Activated CD4-positive, alpha-beta T cell treated with anti-CD3 and anti-CD28 coated beads for 36 hours (primary cell): Measurements from ENCODE around the gene DOC2B. TPM values are rescaled to one million over a fixed set of nuclear protein-coding genes. Genes with fewer than 3 reads are reported as not detected.
A peak's percentile ranks its signal among the peaks of the same experiment; 100 is the strongest.

Experiments
- ATAC-seq: fragments of 200-7000 bp; cut with Tn5 transposase; one replicate; pipeline ENCODE4 v1.10.0; 2021; ENCODE audit warnings: mild to moderate bottlenecking, moderate library complexity
- CTCF ChIA-PET: fragments of 350-600 bp; sonication (Branson Sonifier 250); formaldehyde crosslinking; loops from one replicate; lab custom pipeline; 2021; ENCODE audit warnings: antibody characterized with exemption; lab: Charles Lee
- POLR2A ChIA-PET: fragments of 350-600 bp; sonication (Branson Sonifier 250); formaldehyde crosslinking; loops from one replicate; lab custom pipeline; 2021; ENCODE audit warnings: antibody characterized with exemption, inconsistent platforms; lab: Charles Lee
- DNase-seq: peaks from one replicate; pipeline ENCODE4 v3.0.0-alpha.2; 2020
- H3K27ac Mint-ChIP-seq: one replicate; pipeline ENCODE4 v1.8.0; 2021; ENCODE audit warnings: mixed read lengths
- H3K27me3 Mint-ChIP-seq: one replicate; pipeline ENCODE4 v1.8.0; 2021; ENCODE audit warnings: mixed read lengths
- H3K36me3 Mint-ChIP-seq: one replicate; pipeline ENCODE4 v1.8.0; 2021; ENCODE audit warnings: low read depth, mixed read lengths
- H3K4me1 Mint-ChIP-seq: one replicate; pipeline ENCODE4 v1.8.0; 2021; ENCODE audit warnings: mixed read lengths
- H3K4me3 Mint-ChIP-seq: one replicate; pipeline ENCODE4 v1.8.0; 2021; ENCODE audit warnings: mild to moderate bottlenecking, moderate library complexity, mixed read lengths
- H3K9me3 Mint-ChIP-seq: one replicate; pipeline ENCODE4 v1.8.0; 2021; ENCODE audit warnings: low read depth, mixed read lengths
- intact Hi-C, 2 experiments: fragments of 100-400 bp; cut with DNase I in 1 of 2; cut with micrococcal nuclease in 1 of 2; formaldehyde crosslinking; loops; one replicate each; pipeline versions ENCODE4 v1.14.2 to v1.15.1; 2022 to 2024; cut with DNase I, micrococcal nuclease
- total RNA-seq, 2 experiments: library from RNA; stranded (reverse); gene quantifications; one replicate each; pipeline ENCODE4 v1.2.3, GENCODE V29; 2021

Gene DOC2B
- total RNA-seq, 2 experiments from 2014 or later: 0.04 to 0.27 TPM

GRCh38 chr17:182050-182751 lies 751 bp upstream of the DOC2B start:
- CTCF ChIA-PET: no interaction called here

GRCh38 chr17:180381-181244 lies 837 bp downstream of the DOC2B start:
- Mint-ChIP-seq H3K9me3 (no peaks in the 10 kb centered on the region), H3K27ac (no peak overlapping the region), H3K4me1 (peaks cover 2% of the 10 kb centered on the region), H3K4me3 (no peak overlapping the region), H3K27me3 (peaks cover 31% of the 10 kb centered on the region), H3K36me3 (no peaks in the 10 kb centered on the region)
- ChIA-PET CTCF (no interaction called here), POLR2A (no interaction called here)
- ATAC-seq: no peak
- DNase-seq: no peak
- intact Hi-C loops: no loop called here

More at GRCh38 chr17:182050-182751, 751 bp upstream of the DOC2B start:
- intact Hi-C loops: no loop called here
- no peak for DNase-seq
- Mint-ChIP-seq H3K9me3 (no peaks in the 10 kb centered on the region), H3K27ac (no peak overlapping the region), H3K4me1 (peaks cover 4% of the 10 kb centered on the region), H3K4me3 (peak overlapping the region; percentile 22), H3K27me3 (peaks cover 31% of the 10 kb centered on the region), H3K36me3 (no peaks in the 10 kb centered on the region)
- no peak for ATAC-seq
- POLR2A ChIA-PET: no interaction called here

- no peak for ATAC-seq
- POLR2A ChIA-PET: no interaction called here
- intact Hi-C loops: no loop called here
- Mint-ChIP-seq H3K4me3 (no peak overlapping the region), H3K27me3 (peaks cover 31% of the 10 kb centered on the region), H3K27ac (no peak overlapping the region), H3K36me3 (no peaks in the 10 kb centered on the region), H3K4me1 (no peaks in the 10 kb centered on the region), H3K9me3 (no peaks in the 10 kb centered on the region)
- CTCF ChIA-PET: no interaction called here
- no peak for DNase-seq
Measured at GRCh38 chr17:179781-180380, 1.6 kb downstream of the DOC2B start.

- ATAC-seq (no peak), DNase-seq (no peak)
- Mint-ChIP-seq H3K4me1 (no peaks in the 10 kb centered on the region), H3K4me3 (no peak overlapping the region), H3K27ac (no peak overlapping the region), H3K36me3 (no peaks in the 10 kb centered on the region), H3K9me3 (no peaks in the 10 kb centered on the region), H3K27me3 (peaks cover 30% of the 10 kb centered on the region)
- POLR2A ChIA-PET: no interaction called here
- intact Hi-C loops: no loop called here
- CTCF ChIA-PET: no interaction called here
Measured at GRCh38 chr17:179066-179432, 2.4 kb downstream of the DOC2B start.

- ATAC-seq (no peak), DNase-seq (no peak)
- CTCF ChIA-PET: no interaction called here
- Mint-ChIP-seq H3K9me3 (no peaks in the 10 kb centered on the region), H3K4me1 (no peaks in the 10 kb centered on the region), H3K4me3 (no peak overlapping the region), H3K27ac (no peak overlapping the region), H3K27me3 (peaks cover 28% of the 10 kb centered on the region), H3K36me3 (no peaks in the 10 kb centered on the region)
- POLR2A ChIA-PET: no interaction called here
- intact Hi-C loops: no loop called here
Measured at GRCh38 chr17:178292-179065, 3.0 kb downstream of the DOC2B start.

GRCh38 chr17:177762-178161 lies 3.7 kb downstream of the DOC2B start:
- no peak for ATAC-seq
- CTCF ChIA-PET: no interaction called here

GRCh38 chr17:177155-177554 lies 4.3 kb downstream of the DOC2B start:
- peaks cover 17% of the 10 kb centered on the region for H3K27me3 Mint-ChIP-seq
- H3K9me3 Mint-ChIP-seq: no peaks in the 10 kb centered on the region
- CTCF ChIA-PET: no interaction called here
- ATAC-seq: no peak
- no peaks in the 10 kb centered on the region for H3K4me1 Mint-ChIP-seq
- no peak for DNase-seq
- H3K4me3 Mint-ChIP-seq: no peak overlapping the region
- H3K27ac Mint-ChIP-seq: no peak overlapping the region
- no peaks in the 10 kb centered on the region for H3K36me3 Mint-ChIP-seq
- intact Hi-C loops: no loop called here
- POLR2A ChIA-PET: no interaction called here

More at GRCh38 chr17:177762-178161, 3.7 kb downstream of the DOC2B start:
- Mint-ChIP-seq H3K9me3 (no peaks in the 10 kb centered on the region), H3K36me3 (no peaks in the 10 kb centered on the region), H3K27ac (no peak overlapping the region), H3K4me1 (no peaks in the 10 kb centered on the region), H3K4me3 (no peak overlapping the region), H3K27me3 (peaks cover 22% of the 10 kb centered on the region)
- no peak for DNase-seq
- intact Hi-C loops: no loop called here
- POLR2A ChIA-PET: no interaction called here

GRCh38 chr17:173166-173911 lies 8.1 kb downstream of the DOC2B start:
- intact Hi-C loops: no loop called here
- H3K4me3 Mint-ChIP-seq: no peak overlapping the region
- H3K4me1 Mint-ChIP-seq: no peaks in the 10 kb centered on the region
- H3K27ac Mint-ChIP-seq: no peak overlapping the region
- POLR2A ChIA-PET: no interaction called here
- ATAC-seq: no peak
- H3K27me3 Mint-ChIP-seq: peaks cover 8% of the 10 kb centered on the region
- CTCF ChIA-PET: interaction anchor here (0.6 kb wide), 1 partner anchor 342 kb away, joined by 3 read pairs; no protein-coding TSS in a partner anchor
- no peak for DNase-seq
- no peaks in the 10 kb centered on the region for H3K9me3 Mint-ChIP-seq
- no peaks in the 10 kb centered on the region for H3K36me3 Mint-ChIP-seq

- Mint-ChIP-seq H3K4me1 (no peaks in the 10 kb centered on the region), H3K27ac (no peak overlapping the region), H3K27me3 (peaks cover 3% of the 10 kb centered on the region), H3K4me3 (no peak overlapping the region), H3K9me3 (no peaks in the 10 kb centered on the region), H3K36me3 (no peaks in the 10 kb centered on the region)
- POLR2A ChIA-PET: no interaction called here
- no peak for DNase-seq
- no peak for ATAC-seq
- CTCF ChIA-PET: no interaction called here
- intact Hi-C loops: no loop called here
Measured at GRCh38 chr17:172401-172800, 9.0 kb downstream of the DOC2B start.

GRCh38 chr17:171871-172270 lies 9.6 kb downstream of the DOC2B start:
- Mint-ChIP-seq H3K27me3 (peaks cover 3% of the 10 kb centered on the region), H3K4me1 (no peaks in the 10 kb centered on the region), H3K4me3 (no peak overlapping the region), H3K27ac (no peak overlapping the region), H3K9me3 (no peaks in the 10 kb centered on the region), H3K36me3 (no peaks in the 10 kb centered on the region)
- intact Hi-C loops: no loop called here
- POLR2A ChIA-PET: no interaction called here
- CTCF ChIA-PET: no interaction called here
- ATAC-seq (no peak), DNase-seq (no peak)
